HepG2 (cell line): ENCODE results near the gene USP10.

Source experiments
- CTCF ChIP-seq: sonication (generic); formaldehyde crosslinking; IDR thresholded peaks from 2 replicates; pipeline ENCODE4 v1.5.0; 2020; ENCODE audit warnings: mild to moderate bottlenecking, missing genetic modification reagents, moderate library complexity
- HNF4A ChIP-seq: sonication (generic); formaldehyde crosslinking; IDR thresholded peaks from 2 replicates; pipeline ENCODE4 v1.4.0; 2020; ENCODE audit warnings: missing genetic modification reagents
- NFIB ChIP-seq: sonication (generic); formaldehyde crosslinking; IDR thresholded peaks from 2 replicates; pipeline ENCODE4 v1.9.0; 2021; ENCODE audit warnings: missing genetic modification reagents, mild to moderate bottlenecking, borderline replicate concordance
- NFYC ChIP-seq: IDR thresholded peaks from 2 replicates; pipeline ENCODE4 v1.6.1; 2016; ENCODE audit warnings: missing genetic modification reagents, missing compliant biosample characterization
- SNRNP70 ChIP-seq: fragments of 200-400 bp; formaldehyde crosslinking; IDR thresholded peaks from 2 replicates; pipeline ENCODE4 v1.6.1; 2017; ENCODE audit warnings: mild to moderate bottlenecking, low read depth, low read length, moderate library complexity
- ZKSCAN1 ChIP-seq: fragments of 150-350 bp; IDR thresholded peaks from 2 replicates; pipeline ENCODE4 v1.6.1; 2014; ENCODE audit warnings: low read length
- ZNF24 ChIP-seq: fragments of 450-650 bp; IDR thresholded peaks from 2 replicates; pipeline ENCODE4 v1.6.1; 2017; ENCODE audit warnings: antibody characterized with exemption, mild to moderate bottlenecking
- ZNF589 ChIP-seq: sonication (generic); formaldehyde crosslinking; conservative IDR thresholded peaks from 2 replicates; pipeline ENCODE4 v1.8.0; 2022; ENCODE audit warnings: mild to moderate bottlenecking, moderate library complexity, missing genetic modification reagents

GRCh38 chr16:84780063-84780462 lies 80.3 kb downstream of the USP10 start:
- TF ChIP-seq ZNF589 (no peak), ZKSCAN1 (no peak), CTCF (CRISPR knock-in tag) (no peak), HNF4A (CRISPR knock-in tag) (no peak), ZNF24 (no peak), NFIB (CRISPR knock-in tag) (no peak), NFYC (no peak), SNRNP70 (no peak)
